ENCODE results near the gene SBF2.

GRCh38 chr11:10314199-10315072, 20.4 kb upstream of the SBF2 start:
- no peak for TF ChIP-seq CTCF (IDR thresholded peaks at IDR 0.05; ENCODE audit: poor library complexity, severe bottlenecking)
- no peak for TF ChIP-seq POLR2AphosphoS5 (IDR thresholded peaks at IDR 0.05)
- TF ChIP-seq TAF1 (IDR thresholded peaks at IDR 0.05; ENCODE audit: low read depth) = no peak
- TF ChIP-seq EP300 (conservative IDR thresholded peaks at IDR 0.05; ENCODE audit: poor library complexity, severe bottlenecking) = no peak
- no peak for TF ChIP-seq EZH2 (IDR thresholded peaks at IDR 0.05; ENCODE audit: borderline replicate concordance, insufficient read depth, low read length, poor library complexity, severe bottlenecking)
